AG09309 (cell line): ENCODE results near the gene OVOL2.
"Not testable (repeated sequence)": the region's sequence is repeated elsewhere in the genome, so short reads cannot be mapped to it uniquely, and the experiment has no call there.

Experiments
- DNase-seq: peaks from one replicate; pipeline ENCODE4 v3.0.0-alpha.2; 2010; ENCODE audit warnings: low read depth
- H3K4me3 ChIP-seq: 2 replicates; pipeline ENCODE4 v1.5.1; 2011; ENCODE audit warnings: mild to moderate bottlenecking, low read depth, low read length, moderate library complexity; ENCODE audit not compliant: control insufficient read depth
- CTCF ChIP-seq: IDR thresholded peaks from 2 replicates; pipeline ENCODE4 v1.5.1; 2011; ENCODE audit warnings: mild to moderate bottlenecking, low read depth, low read length, inconsistent platforms; ENCODE audit not compliant: insufficient read depth, control insufficient read depth; ENCODE audit errors: missing control alignments

Gene OVOL2

GRCh38 chr20:18057101-18057993, at the start of gene OVOL2:
Gene OVOL2 (minus strand): TSS chr20:18057916. CDS start chr20:18057634, 282 bp downstream.
- DNase-seq, result no peak
- H3K4me3 ChIP-seq, result no peak within 1 kb of the TSS
- no peak for TF ChIP-seq CTCF

DNA sequence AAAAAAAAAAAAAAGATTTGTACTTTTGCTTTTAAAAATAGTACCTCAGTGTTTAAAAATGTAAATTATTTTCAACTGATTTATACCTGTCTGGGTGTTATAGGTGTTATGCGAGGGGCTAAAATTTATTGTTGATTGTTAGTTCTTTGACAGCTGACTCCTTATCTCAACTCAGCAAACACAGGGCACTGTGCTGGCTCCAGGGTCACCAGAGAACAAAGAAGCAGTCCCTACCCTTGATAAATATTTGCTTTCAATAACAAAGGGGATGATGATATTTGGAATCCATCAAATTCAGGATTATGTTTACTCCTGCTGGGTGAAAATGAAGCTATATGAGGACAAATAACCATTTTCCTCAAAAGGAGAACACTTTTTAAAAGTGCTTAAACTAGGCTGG, 45.8 kb upstream of the OVOL2 start:
- no peak for TF ChIP-seq CTCF
- DNase-seq, result no peak
- H3K4me3 ChIP-seq, result no peak overlapping the region

GRCh38 chr20:18101125-18101810, 43.6 kb upstream of the OVOL2 start:
- no peak overlapping the region for H3K4me3 ChIP-seq
- no peak for DNase-seq
- no peak for TF ChIP-seq CTCF

- H3K4me3 ChIP-seq, DNase-seq: not testable (repeated sequence)
Observed at GRCh38 chr20:18100569-18100968, 42.9 kb upstream of the OVOL2 start.

- no peak for TF ChIP-seq CTCF
- H3K4me3 ChIP-seq, result no peak overlapping the region
Observed at GRCh38 chr20:18094191-18094590, 36.5 kb upstream of the OVOL2 start.

GRCh38 chr20:18093388-18093787, 35.7 kb upstream of the OVOL2 start:
- TF ChIP-seq CTCF, result no peak
- DNase-seq, result no peak
- no peak overlapping the region for H3K4me3 ChIP-seq

More at GRCh38 chr20:18094191-18094590, 36.5 kb upstream of the OVOL2 start:
- DNase-seq, result no peak

DNA sequence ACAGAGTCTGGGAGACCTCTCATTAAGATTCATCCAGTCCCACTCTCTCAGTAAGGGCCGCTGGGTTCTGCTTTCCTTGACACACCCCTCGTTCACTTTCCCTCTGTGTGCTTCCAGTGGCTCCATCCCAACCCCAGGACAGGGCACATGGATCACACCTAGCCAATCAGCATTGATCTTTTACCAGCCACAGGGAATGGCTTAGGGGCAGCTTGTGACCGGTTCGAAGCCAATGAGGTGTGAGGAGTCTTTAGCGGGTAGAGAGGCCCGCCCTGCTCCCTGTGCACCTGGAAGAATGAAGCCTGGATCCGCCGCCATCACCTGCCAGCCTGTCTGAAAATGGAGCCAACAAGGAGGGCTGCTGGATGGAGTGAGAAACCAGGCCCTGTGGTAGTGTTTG, 35.2 kb upstream of the OVOL2 start:
- DNase-seq, result no peak
- TF ChIP-seq CTCF, result no peak
- no peak overlapping the region for H3K4me3 ChIP-seq
